Measurements from ENCODE around the gene ADGRF4.

The ADGRF4 gene

GRCh38 chr6:47690791-47691190, 7.6 kb upstream of the ADGRF4 start:
- H3K4me3 ChIP-seq (ENCODE audit: low read length), result no peak overlapping the region
- no peaks in the 10 kb centered on the region for H3K27me3 ChIP-seq (ENCODE audit: control insufficient read depth, insufficient read depth, low read length)
- H3K36me3 ChIP-seq (ENCODE audit: control insufficient read depth, insufficient read depth, low read length), result no peaks in the 10 kb centered on the region
- no peaks in the 10 kb centered on the region for H3K4me1 ChIP-seq (ENCODE audit: control insufficient read depth, insufficient read depth, low read length)
- no peak overlapping the region for H3K9ac ChIP-seq (ENCODE audit: low read length)
- no peaks in the 10 kb centered on the region for H3K9me3 ChIP-seq (ENCODE audit: control insufficient read depth, low read length)

GRCh38 chr6:47697925-47698324, 455 bp upstream of the ADGRF4 start:
- Histone ChIP-seq H3K27me3 (ENCODE audit: control insufficient read depth, insufficient read depth, low read length) (no peaks in the 10 kb centered on the region), H3K9me3 (ENCODE audit: control insufficient read depth, low read length) (no peaks in the 10 kb centered on the region), H3K36me3 (ENCODE audit: control insufficient read depth, insufficient read depth, low read length) (no peaks in the 10 kb centered on the region), H3K4me3 (ENCODE audit: low read length) (no peak overlapping the region), H3K9ac (ENCODE audit: low read length) (no peak overlapping the region), H3K4me1 (ENCODE audit: control insufficient read depth, insufficient read depth, low read length) (no peaks in the 10 kb centered on the region)

- no peak overlapping the region for H3K9ac ChIP-seq (ENCODE audit: low read length)
- no peaks in the 10 kb centered on the region for H3K9me3 ChIP-seq (ENCODE audit: control insufficient read depth, low read length)
- no peak overlapping the region for H3K4me3 ChIP-seq (ENCODE audit: low read length)
- H3K27me3 ChIP-seq (ENCODE audit: control insufficient read depth, insufficient read depth, low read length), result no peaks in the 10 kb centered on the region
- no peaks in the 10 kb centered on the region for H3K4me1 ChIP-seq (ENCODE audit: control insufficient read depth, insufficient read depth, low read length)
- no peaks in the 10 kb centered on the region for H3K36me3 ChIP-seq (ENCODE audit: control insufficient read depth, insufficient read depth, low read length)
These were observed 1.7 kb downstream of the ADGRF4 start for GRCh38 chr6:47700053-47700452.

- no peaks in the 10 kb centered on the region for H3K9me3 ChIP-seq (ENCODE audit: control insufficient read depth, low read length)
- no peak overlapping the region for H3K9ac ChIP-seq (ENCODE audit: low read length)
- no peaks in the 10 kb centered on the region for H3K27me3 ChIP-seq (ENCODE audit: control insufficient read depth, insufficient read depth, low read length)
- H3K4me1 ChIP-seq (ENCODE audit: control insufficient read depth, insufficient read depth, low read length), result no peaks in the 10 kb centered on the region
- no peaks in the 10 kb centered on the region for H3K36me3 ChIP-seq (ENCODE audit: control insufficient read depth, insufficient read depth, low read length)
- H3K4me3 ChIP-seq (ENCODE audit: low read length), result no peak overlapping the region
These were observed 2.2 kb downstream of the ADGRF4 start for GRCh38 chr6:47700596-47700995.

- Histone ChIP-seq H3K4me1 (ENCODE audit: control insufficient read depth, insufficient read depth, low read length) (no peaks in the 10 kb centered on the region), H3K9ac (ENCODE audit: low read length) (no peak overlapping the region), H3K36me3 (ENCODE audit: control insufficient read depth, insufficient read depth, low read length) (no peaks in the 10 kb centered on the region), H3K9me3 (ENCODE audit: control insufficient read depth, low read length) (no peaks in the 10 kb centered on the region), H3K27me3 (ENCODE audit: control insufficient read depth, insufficient read depth, low read length) (no peaks in the 10 kb centered on the region), H3K4me3 (ENCODE audit: low read length) (no peak overlapping the region)
These were observed 3.0 kb downstream of the ADGRF4 start for GRCh38 chr6:47701363-47701762.

- Histone ChIP-seq H3K4me3 (ENCODE audit: low read length) (no peak overlapping the region), H3K36me3 (ENCODE audit: control insufficient read depth, insufficient read depth, low read length) (no peaks in the 10 kb centered on the region), H3K27me3 (ENCODE audit: control insufficient read depth, insufficient read depth, low read length) (no peaks in the 10 kb centered on the region), H3K9me3 (ENCODE audit: control insufficient read depth, low read length) (no peaks in the 10 kb centered on the region), H3K4me1 (ENCODE audit: control insufficient read depth, insufficient read depth, low read length) (no peaks in the 10 kb centered on the region), H3K9ac (ENCODE audit: low read length) (no peak overlapping the region)
These were observed 10.8 kb downstream of the ADGRF4 start for GRCh38 chr6:47709160-47709559.

GRCh38 chr6:47710295-47710694, 11.9 kb downstream of the ADGRF4 start:
- no peaks in the 10 kb centered on the region for H3K9me3 ChIP-seq (ENCODE audit: control insufficient read depth, low read length)
- no peak overlapping the region for H3K9ac ChIP-seq (ENCODE audit: low read length)
- no peak overlapping the region for H3K4me3 ChIP-seq (ENCODE audit: low read length)
- H3K27me3 ChIP-seq (ENCODE audit: control insufficient read depth, insufficient read depth, low read length), result no peaks in the 10 kb centered on the region
- H3K4me1 ChIP-seq (ENCODE audit: control insufficient read depth, insufficient read depth, low read length), result no peaks in the 10 kb centered on the region
- H3K36me3 ChIP-seq (ENCODE audit: control insufficient read depth, insufficient read depth, low read length), result no peaks in the 10 kb centered on the region

- H3K9me3 ChIP-seq (ENCODE audit: control insufficient read depth, low read length), result no peaks in the 10 kb centered on the region
- H3K36me3 ChIP-seq (ENCODE audit: control insufficient read depth, insufficient read depth, low read length), result no peaks in the 10 kb centered on the region
- H3K4me1 ChIP-seq (ENCODE audit: control insufficient read depth, insufficient read depth, low read length), result no peaks in the 10 kb centered on the region
- no peaks in the 10 kb centered on the region for H3K27me3 ChIP-seq (ENCODE audit: control insufficient read depth, insufficient read depth, low read length)
- no peak overlapping the region for H3K4me3 ChIP-seq (ENCODE audit: low read length)
- H3K9ac ChIP-seq (ENCODE audit: low read length), result no peak overlapping the region
These were observed 14.8 kb downstream of the ADGRF4 start for GRCh38 chr6:47713200-47713599.

GRCh38 chr6:47714802-47715201, 16.4 kb downstream of the ADGRF4 start:
- no peaks in the 10 kb centered on the region for H3K4me1 ChIP-seq (ENCODE audit: control insufficient read depth, insufficient read depth, low read length)
- no peak overlapping the region for H3K4me3 ChIP-seq (ENCODE audit: low read length)
- H3K36me3 ChIP-seq (ENCODE audit: control insufficient read depth, insufficient read depth, low read length), result no peaks in the 10 kb centered on the region
- H3K9ac ChIP-seq (ENCODE audit: low read length), result no peak overlapping the region
- H3K27me3 ChIP-seq (ENCODE audit: control insufficient read depth, insufficient read depth, low read length), result no peaks in the 10 kb centered on the region
- H3K9me3 ChIP-seq (ENCODE audit: control insufficient read depth, low read length), result no peaks in the 10 kb centered on the region

GRCh38 chr6:47715782-47716181, 17.4 kb downstream of the ADGRF4 start:
- Histone ChIP-seq H3K27me3 (ENCODE audit: control insufficient read depth, insufficient read depth, low read length) (no peaks in the 10 kb centered on the region), H3K4me3 (ENCODE audit: low read length) (no peak overlapping the region), H3K9ac (ENCODE audit: low read length) (no peak overlapping the region), H3K36me3 (ENCODE audit: control insufficient read depth, insufficient read depth, low read length) (no peaks in the 10 kb centered on the region), H3K4me1 (ENCODE audit: control insufficient read depth, insufficient read depth, low read length) (no peaks in the 10 kb centered on the region), H3K9me3 (ENCODE audit: control insufficient read depth, low read length) (no peaks in the 10 kb centered on the region)

GRCh38 chr6:47716207-47716606, 17.8 kb downstream of the ADGRF4 start:
- H3K27me3 ChIP-seq (ENCODE audit: control insufficient read depth, insufficient read depth, low read length), result no peaks in the 10 kb centered on the region
- no peaks in the 10 kb centered on the region for H3K36me3 ChIP-seq (ENCODE audit: control insufficient read depth, insufficient read depth, low read length)
- no peak overlapping the region for H3K9ac ChIP-seq (ENCODE audit: low read length)
- no peaks in the 10 kb centered on the region for H3K4me1 ChIP-seq (ENCODE audit: control insufficient read depth, insufficient read depth, low read length)
- no peaks in the 10 kb centered on the region for H3K9me3 ChIP-seq (ENCODE audit: control insufficient read depth, low read length)
- H3K4me3 ChIP-seq (ENCODE audit: low read length), result no peak overlapping the region

GRCh38 chr6:47718571-47718970, 20.2 kb downstream of the ADGRF4 start:
- no peak overlapping the region for H3K4me3 ChIP-seq (ENCODE audit: low read length)
- no peaks in the 10 kb centered on the region for H3K27me3 ChIP-seq (ENCODE audit: control insufficient read depth, insufficient read depth, low read length)
- H3K9ac ChIP-seq (ENCODE audit: low read length), result no peak overlapping the region
- no peaks in the 10 kb centered on the region for H3K4me1 ChIP-seq (ENCODE audit: control insufficient read depth, insufficient read depth, low read length)
- H3K9me3 ChIP-seq (ENCODE audit: control insufficient read depth, low read length), result no peaks in the 10 kb centered on the region
- no peaks in the 10 kb centered on the region for H3K36me3 ChIP-seq (ENCODE audit: control insufficient read depth, insufficient read depth, low read length)

- H3K4me3 ChIP-seq (ENCODE audit: low read length), result no peak overlapping the region
- H3K9ac ChIP-seq (ENCODE audit: low read length), result no peak overlapping the region
- H3K36me3 ChIP-seq (ENCODE audit: control insufficient read depth, insufficient read depth, low read length), result no peaks in the 10 kb centered on the region
- no peaks in the 10 kb centered on the region for H3K9me3 ChIP-seq (ENCODE audit: control insufficient read depth, low read length)
- no peaks in the 10 kb centered on the region for H3K27me3 ChIP-seq (ENCODE audit: control insufficient read depth, insufficient read depth, low read length)
- H3K4me1 ChIP-seq (ENCODE audit: control insufficient read depth, insufficient read depth, low read length), result no peaks in the 10 kb centered on the region
These were observed 22.8 kb downstream of the ADGRF4 start for GRCh38 chr6:47721189-47721588.

Data from mucosa of stomach (tissue), 1 donor.